Colonic mucosa (tissue), 4 donors: ENCODE data around the gene CD37. TPM values are rescaled to one million over a fixed set of nuclear protein-coding genes. Genes with fewer than 3 reads are reported as not detected.

Source experiments
- DNase-seq: peaks from one replicate; pipeline ENCODE4 v3.0.0-alpha.2; 2020
- H3K27ac ChIP-seq: fragments of 200-600 bp; one replicate; pipeline ENCODE4 v1.8.0; 2021
- H3K27me3 ChIP-seq: fragments of 200-600 bp; one replicate; pipeline ENCODE4 v1.8.0; 2021
- H3K36me3 ChIP-seq: fragments of 200-600 bp; one replicate; pipeline ENCODE4 v1.8.0; 2021
- H3K4me1 ChIP-seq: fragments of 200-600 bp; one replicate; pipeline ENCODE4 v1.8.0; 2021; ENCODE audit warnings: mild to moderate bottlenecking
- H3K4me3 ChIP-seq: fragments of 200-600 bp; one replicate; pipeline ENCODE4 v1.8.0; 2021
- H3K9ac ChIP-seq, 2 donors: one replicate each; pipeline ENCODE4 v1.7.0; 2013; ENCODE audit warnings: control low read depth in 2 of 2, low read depth in 2 of 2, low read length in 2 of 2
- H3K9me3 ChIP-seq: fragments of 200-600 bp; one replicate; pipeline ENCODE4 v1.8.0; 2021
- intact Hi-C: fragments of 100-400 bp; cut with DNase I; formaldehyde crosslinking; loops from one replicate; pipeline ENCODE4 v1.14.1; 2022
- total RNA-seq, 2 donors: library from RNA; stranded (reverse); fragmentation: NEBNext Ultra II Directional in 1 of 2; extraction: Animal tissue kit (Norgen Biotek cat#: 25700) in 1 of 2; gene quantifications; one replicate each; pipeline ENCODE4 v1.2.1, GENCODE V29; 2021
- TF ChIP-seq, protein P1 (sequence below): fragments of 200-600 bp; IDR thresholded peaks from one replicate; pipeline ENCODE4 v1.8.0; 2022; ENCODE audit warnings: antibody characterized with exemption, mild to moderate bottlenecking
- donor health status: healthy.
- donor health status: DM: no; HTN: no; CAD: no.
- donor health status: DM: no; HTN: no; CAD: no.

CD37 gene
- total RNA-seq, 2 donors from 2014 or later = 7.4 to 8.6 TPM

DNA sequence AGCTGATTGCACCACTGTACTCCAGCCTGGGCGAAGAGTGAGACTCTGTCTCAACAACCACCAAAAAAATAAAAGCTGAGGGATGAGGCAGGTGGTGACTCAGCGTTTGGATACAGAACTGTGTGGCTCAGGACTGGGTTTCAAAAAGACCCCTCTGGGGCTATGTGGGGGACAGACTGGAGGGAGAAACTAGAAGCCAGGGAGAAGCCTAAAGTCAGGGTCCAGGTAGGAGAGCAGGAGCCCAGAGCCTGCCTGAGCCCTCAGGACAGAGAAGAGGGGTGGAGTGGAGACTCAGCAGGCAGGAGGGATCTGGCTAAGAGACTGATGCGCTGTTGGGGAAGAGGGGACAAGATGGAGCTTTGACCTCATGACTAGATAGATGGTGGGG is 1.8 kb upstream of the CD37 start:
- Histone ChIP-seq H3K27me3 (no peaks in the 10 kb centered on the region), H3K36me3 (no peaks in the 10 kb centered on the region), H3K4me1 (no peaks in the 10 kb centered on the region), H3K27ac (peak overlapping the region; percentile 12), H3K9me3 (no peaks in the 10 kb centered on the region), H3K4me3 (no peak overlapping the region), H3K9ac (peak overlapping the region in 1 of 2 donors; percentile 15)
- DNase-seq = no peak
- intact Hi-C loops = no loop called here
- TF ChIP-seq, protein P1, sequence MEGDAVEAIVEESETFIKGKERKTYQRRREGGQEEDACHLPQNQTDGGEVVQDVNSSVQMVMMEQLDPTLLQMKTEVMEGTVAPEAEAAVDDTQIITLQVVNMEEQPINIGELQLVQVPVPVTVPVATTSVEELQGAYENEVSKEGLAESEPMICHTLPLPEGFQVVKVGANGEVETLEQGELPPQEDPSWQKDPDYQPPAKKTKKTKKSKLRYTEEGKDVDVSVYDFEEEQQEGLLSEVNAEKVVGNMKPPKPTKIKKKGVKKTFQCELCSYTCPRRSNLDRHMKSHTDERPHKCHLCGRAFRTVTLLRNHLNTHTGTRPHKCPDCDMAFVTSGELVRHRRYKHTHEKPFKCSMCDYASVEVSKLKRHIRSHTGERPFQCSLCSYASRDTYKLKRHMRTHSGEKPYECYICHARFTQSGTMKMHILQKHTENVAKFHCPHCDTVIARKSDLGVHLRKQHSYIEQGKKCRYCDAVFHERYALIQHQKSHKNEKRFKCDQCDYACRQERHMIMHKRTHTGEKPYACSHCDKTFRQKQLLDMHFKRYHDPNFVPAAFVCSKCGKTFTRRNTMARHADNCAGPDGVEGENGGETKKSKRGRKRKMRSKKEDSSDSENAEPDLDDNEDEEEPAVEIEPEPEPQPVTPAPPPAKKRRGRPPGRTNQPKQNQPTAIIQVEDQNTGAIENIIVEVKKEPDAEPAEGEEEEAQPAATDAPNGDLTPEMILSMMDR = no peak

DNA sequence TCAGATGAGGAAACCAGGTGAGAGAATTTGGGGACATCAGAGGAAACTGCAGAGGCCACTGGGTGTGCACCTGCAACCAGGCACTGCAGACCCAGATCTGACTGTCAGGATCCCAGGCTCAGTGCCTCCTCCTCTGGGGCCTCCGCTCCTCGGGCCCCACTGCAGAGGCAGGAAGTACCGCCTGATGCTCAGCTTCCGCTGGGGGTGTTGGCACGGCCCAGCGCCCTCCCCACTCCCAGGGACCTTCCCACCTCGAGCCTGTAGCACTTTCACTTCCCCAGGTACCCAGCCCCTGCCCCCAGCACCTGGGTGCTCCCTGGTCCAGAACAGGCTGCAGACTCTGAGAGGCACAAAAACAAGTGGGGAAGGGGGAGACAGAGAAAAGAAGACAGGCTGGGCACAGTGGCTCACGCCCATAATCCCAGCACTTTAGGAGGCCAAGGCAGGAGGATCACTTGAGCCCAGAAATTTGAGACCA is 1.4 kb upstream of the CD37 start:
- TF ChIP-seq, protein P1 = no peak
- Histone ChIP-seq H3K4me3 (no peak overlapping the region), H3K36me3 (no peaks in the 10 kb centered on the region), H3K27me3 (no peaks in the 10 kb centered on the region), H3K9ac (peak overlapping the region in 1 of 2 donors; percentile 15), H3K9me3 (no peaks in the 10 kb centered on the region), H3K27ac (peak overlapping the region; percentile 50), H3K4me1 (no peaks in the 10 kb centered on the region)
- intact Hi-C loops = no loop called here
- peak; percentile 36 for DNase-seq

DNA sequence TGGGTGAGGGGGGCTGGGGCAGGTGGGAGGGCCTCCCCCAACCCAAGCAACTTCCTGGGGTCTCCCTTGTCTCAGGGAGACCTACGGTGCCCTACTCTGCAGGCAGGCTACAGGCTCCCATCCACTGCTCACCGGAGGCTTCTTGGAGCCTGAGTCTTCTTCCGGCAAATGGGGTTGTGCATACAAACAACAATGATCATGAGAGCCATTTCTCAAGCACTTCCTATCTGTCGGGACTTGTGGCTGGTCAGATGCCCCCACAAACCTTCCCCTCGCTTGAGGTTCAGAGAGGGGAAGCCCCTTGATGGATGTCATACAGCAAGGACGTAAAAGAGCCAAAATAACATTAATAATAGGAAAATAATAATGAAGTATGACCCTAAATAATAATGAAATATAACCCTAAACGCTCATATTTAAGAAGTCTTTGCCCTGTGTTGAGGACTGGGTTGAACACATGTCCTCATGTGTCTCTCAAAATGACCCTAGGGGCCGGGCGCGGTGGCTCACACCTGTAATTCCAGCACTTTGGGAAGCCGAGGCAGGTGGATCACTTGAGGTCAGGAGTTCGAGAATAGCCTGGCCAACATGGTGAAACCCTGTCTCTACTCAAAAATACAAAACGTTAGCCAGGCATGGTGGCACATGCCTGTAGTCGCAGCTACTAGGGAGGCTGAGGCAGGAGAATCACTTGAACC is 727 bp downstream of the CD37 start:
- peaks cover 6% of the 10 kb centered on the region for H3K4me1 ChIP-seq

DNA sequence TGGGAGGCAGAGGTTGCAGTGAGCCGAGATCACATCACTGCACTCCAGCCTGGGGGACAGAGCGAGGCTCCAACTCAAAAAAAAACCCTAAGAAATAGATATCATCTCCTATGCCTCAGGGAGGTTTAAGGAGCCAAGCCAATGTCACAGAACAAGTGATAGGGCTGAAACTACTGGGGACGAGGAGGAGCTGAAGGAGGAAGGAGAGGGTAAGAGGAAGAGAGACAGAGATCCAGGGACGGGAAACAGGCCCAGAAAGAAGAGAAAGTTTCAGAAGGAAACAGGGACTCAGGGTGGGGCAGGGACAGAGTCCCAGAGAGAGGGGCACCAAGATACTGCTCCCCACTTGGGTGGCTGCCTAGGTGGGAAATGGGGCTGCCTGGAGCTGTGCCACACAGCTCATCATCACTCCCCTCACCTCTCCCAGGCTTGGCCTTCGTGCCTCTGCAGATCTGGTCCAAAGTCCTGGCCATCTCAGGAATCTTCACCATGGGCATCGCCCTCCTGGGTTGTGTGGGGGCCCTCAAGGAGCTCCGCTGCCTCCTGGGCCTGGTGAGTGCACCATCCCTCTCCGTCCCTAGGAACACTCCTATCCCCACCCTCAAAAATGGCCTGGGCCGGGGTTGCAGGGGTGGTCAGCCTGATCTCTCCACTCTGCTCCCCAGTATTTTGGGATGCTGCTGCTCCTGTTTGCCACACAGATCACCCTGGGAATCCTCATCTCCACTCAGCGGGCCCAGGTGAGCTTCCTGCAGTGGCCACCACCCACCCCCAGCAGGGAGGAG is 1.5 kb downstream of the CD37 start:
- no peak overlapping the region for H3K27ac ChIP-seq
- no peak overlapping the region for H3K4me3 ChIP-seq
- intact Hi-C loops = no loop called here
- peaks cover 6% of the 10 kb centered on the region for H3K4me1 ChIP-seq
- no peaks in the 10 kb centered on the region for H3K9me3 ChIP-seq
- TF ChIP-seq, protein P1 = no peak
- peak overlapping the region in 1 of 2 donors; percentile 12 for H3K9ac ChIP-seq
- H3K36me3 ChIP-seq = no peaks in the 10 kb centered on the region
- H3K27me3 ChIP-seq = no peaks in the 10 kb centered on the region
- DNase-seq = no peak

More for the DNA sequence above, 727 bp downstream of the CD37 start:
- H3K27me3 ChIP-seq = no peaks in the 10 kb centered on the region
- peak overlapping the region; percentile 3 to 54 for H3K9ac ChIP-seq
- H3K4me3 ChIP-seq = peak overlapping the region; percentile 28
- intact Hi-C loops = no loop called here
- peak overlapping the region; percentile 50 for H3K27ac ChIP-seq
- TF ChIP-seq, protein P1 = no peak
- no peaks in the 10 kb centered on the region for H3K36me3 ChIP-seq
- no peaks in the 10 kb centered on the region for H3K9me3 ChIP-seq
- DNase-seq = no peak

DNA sequence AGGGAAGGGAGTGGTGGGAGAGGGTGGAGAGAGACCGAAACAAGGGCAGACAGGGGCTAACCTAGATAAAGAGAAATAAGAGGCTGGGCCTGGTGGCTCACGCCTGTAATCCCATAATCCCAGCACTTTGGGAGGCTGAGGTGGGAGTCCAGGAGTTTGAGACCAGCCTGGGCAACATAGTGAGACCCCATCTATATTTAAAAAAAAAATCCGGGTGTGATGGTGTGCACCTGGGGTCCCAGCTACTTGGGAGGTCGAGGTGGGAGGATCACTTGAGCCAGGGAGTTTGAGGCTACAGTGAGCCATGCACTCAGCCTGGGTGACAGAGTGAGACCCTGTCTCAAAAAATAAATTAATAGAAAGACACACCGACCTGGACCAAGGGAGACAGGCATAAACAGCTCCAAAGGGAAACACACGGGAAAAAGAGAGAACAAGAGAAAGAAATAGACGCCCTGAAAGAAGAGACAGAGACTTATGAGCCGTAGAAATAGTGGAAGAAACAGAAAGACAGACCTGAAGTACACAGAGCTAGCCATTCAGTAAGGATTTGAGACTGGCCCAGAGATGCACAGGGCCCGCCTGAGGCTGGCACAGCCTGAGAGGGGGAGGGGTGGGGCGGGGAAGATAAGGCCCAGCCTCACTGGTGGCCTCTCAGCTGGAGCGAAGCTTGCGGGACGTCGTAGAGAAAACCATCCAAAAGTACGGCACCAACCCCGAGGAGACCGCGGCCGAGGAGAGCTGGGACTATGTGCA is 2.2 kb downstream of the CD37 start:
- Histone ChIP-seq H3K27me3 (no peaks in the 10 kb centered on the region), H3K4me3 (no peak overlapping the region), H3K9ac (peak overlapping the region in 1 of 2 donors; percentile 12), H3K36me3 (no peaks in the 10 kb centered on the region), H3K27ac (no peak overlapping the region), H3K4me1 (peaks cover 6% of the 10 kb centered on the region), H3K9me3 (no peaks in the 10 kb centered on the region)
- no peak for DNase-seq
- intact Hi-C loops = no loop called here
- TF ChIP-seq, protein P1 = no peak
